Peyer's patch (tissue), 4 donors: Measurements from ENCODE around the gene FNDC11.

Source experiments
- POLR2A ChIP-seq, 2 donors: fragments of 450-650 bp; IDR thresholded peaks; one replicate each; pipeline ENCODE4 v1.5.1; 2017; ENCODE audit warnings: antibody characterized with exemption in 2 of 2, mild to moderate bottlenecking in 2 of 2, moderate library complexity in 2 of 2
- TF ChIP-seq, protein P1 (sequence below), 6 experiments: fragments of 450-650 bp in 4 of 6; fragments of 200-600 bp in 2 of 6; sonication (generic) in 1 of 6; IDR thresholded peaks; one replicate each; pipeline ENCODE4 v1.5.1; 2017 to 2019; ENCODE audit warnings: antibody characterized with exemption in 6 of 6, mild to moderate bottlenecking in 3 of 6, moderate library complexity in 1 of 6

- TF ChIP-seq, protein P1, sequence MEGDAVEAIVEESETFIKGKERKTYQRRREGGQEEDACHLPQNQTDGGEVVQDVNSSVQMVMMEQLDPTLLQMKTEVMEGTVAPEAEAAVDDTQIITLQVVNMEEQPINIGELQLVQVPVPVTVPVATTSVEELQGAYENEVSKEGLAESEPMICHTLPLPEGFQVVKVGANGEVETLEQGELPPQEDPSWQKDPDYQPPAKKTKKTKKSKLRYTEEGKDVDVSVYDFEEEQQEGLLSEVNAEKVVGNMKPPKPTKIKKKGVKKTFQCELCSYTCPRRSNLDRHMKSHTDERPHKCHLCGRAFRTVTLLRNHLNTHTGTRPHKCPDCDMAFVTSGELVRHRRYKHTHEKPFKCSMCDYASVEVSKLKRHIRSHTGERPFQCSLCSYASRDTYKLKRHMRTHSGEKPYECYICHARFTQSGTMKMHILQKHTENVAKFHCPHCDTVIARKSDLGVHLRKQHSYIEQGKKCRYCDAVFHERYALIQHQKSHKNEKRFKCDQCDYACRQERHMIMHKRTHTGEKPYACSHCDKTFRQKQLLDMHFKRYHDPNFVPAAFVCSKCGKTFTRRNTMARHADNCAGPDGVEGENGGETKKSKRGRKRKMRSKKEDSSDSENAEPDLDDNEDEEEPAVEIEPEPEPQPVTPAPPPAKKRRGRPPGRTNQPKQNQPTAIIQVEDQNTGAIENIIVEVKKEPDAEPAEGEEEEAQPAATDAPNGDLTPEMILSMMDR (IDR thresholded peaks at IDR 0.05), result no peak
- TF ChIP-seq POLR2A (IDR thresholded peaks at IDR 0.05), result no peak
Observed at GRCh38 chr20:63563225-63563935, 9.4 kb downstream of the FNDC11 start.
